Gastroesophageal sphincter (tissue), 4 donors: ENCODE results near the gene C22orf31. TPM values are rescaled to one million over a fixed set of nuclear protein-coding genes. Genes with fewer than 3 reads are reported as not detected.

Source experiments
- ATAC-seq: fragments of 150-250 bp; one replicate; pipeline ENCODE4 v1.9.1; 2016; ENCODE audit warnings: mild to moderate bottlenecking, moderate library complexity
- H3K27ac ChIP-seq, 4 donors: fragments of 200-600 bp; sonication (generic) in 3 of 4; 1 replicate in 3 of 4; 2 replicates in 1 of 4; pipeline ENCODE4 v1.5.1; 2016 to 2019
- H3K27me3 ChIP-seq: fragments of 200-600 bp; sonication (generic); one replicate; pipeline ENCODE4 v1.5.1; 2019
- H3K36me3 ChIP-seq, 2 donors: fragments of 200-600 bp; sonication (generic); one replicate each; pipeline ENCODE4 v1.5.1; 2019; ENCODE audit warnings: control low read depth in 1 of 2
- H3K4me1 ChIP-seq, 3 donors: fragments of 200-600 bp; sonication (generic); 1 replicate in 2 of 3; 2 replicates in 1 of 3; pipeline ENCODE4 v1.5.1; 2016 to 2019; ENCODE audit warnings: control low read depth in 2 of 3
- H3K4me3 ChIP-seq, 2 donors: fragments of 200-600 bp; sonication (generic); one replicate each; pipeline ENCODE4 v1.5.1; 2019; ENCODE audit warnings: mild to moderate bottlenecking in 1 of 2, moderate library complexity in 1 of 2
- H3K9me3 ChIP-seq, 3 donors: fragments of 200-600 bp; sonication (generic); one replicate each; pipeline ENCODE4 v1.5.1; 2017 to 2019; ENCODE audit warnings: control low read depth in 2 of 3
- EP300 ChIP-seq: sonication (generic); formaldehyde crosslinking; IDR thresholded peaks from one replicate; pipeline ENCODE4 v1.6.1; 2017; ENCODE audit warnings: antibody characterized with exemption, mild to moderate bottlenecking
- POLR2A ChIP-seq, 2 donors: fragments of 450-650 bp; IDR thresholded peaks; one replicate each; pipeline ENCODE4 v1.6.1; 2017; ENCODE audit warnings: antibody characterized with exemption in 2 of 2, mild to moderate bottlenecking in 2 of 2, moderate library complexity in 1 of 2
- POLR2AphosphoS5 ChIP-seq: sonication (generic); formaldehyde crosslinking; IDR thresholded peaks from one replicate; pipeline ENCODE4 v1.6.1; 2017; ENCODE audit warnings: antibody characterized with exemption
- WGBS, 2 donors: methylation state at CpG; one replicate each; pipeline ENCODE4 v1.1.5; 2018; ENCODE audit warnings: low coverage in 1 of 2; 5-methylcytosine and 5-hydroxymethylcytosine counted together
- total RNA-seq, 4 donors: library from RNA; depleted of rRNA; stranded (reverse); fragments of >200 nt; gene quantifications; one replicate each; pipeline ENCODE4 v1.1.0, GENCODE V29; 2016
- TF ChIP-seq, protein P1 (sequence below), 4 experiments: fragments of 200-600 bp in 2 of 4; fragments of 450-650 bp in 2 of 4; sonication (generic) in 1 of 4; IDR thresholded peaks; one replicate each; pipeline ENCODE4 v1.5.1; 2017 to 2019; ENCODE audit warnings: antibody characterized with exemption in 4 of 4, mild to moderate bottlenecking in 2 of 4, moderate library complexity in 2 of 4

The C22orf31 gene
- total RNA-seq, 4 donors from 2014 or later: not detected

DNA sequence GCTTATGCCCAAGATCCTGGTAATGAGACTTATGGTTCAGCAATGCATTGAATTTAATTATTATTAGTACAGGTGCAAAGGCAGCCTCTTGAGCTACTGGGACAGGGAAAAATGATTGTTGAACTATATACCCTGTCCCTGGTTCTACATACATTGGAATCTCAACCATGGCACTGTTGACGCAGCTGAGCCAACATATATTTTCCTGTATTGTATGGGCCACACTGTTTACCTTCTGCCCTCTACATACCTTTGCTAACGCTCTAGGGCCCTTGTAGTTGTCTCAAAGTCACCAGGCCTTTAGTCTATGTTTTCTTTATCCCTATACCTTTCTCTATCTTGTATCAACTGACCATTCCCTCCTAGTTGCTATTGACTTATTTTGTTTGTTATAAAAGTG, 33.8 kb upstream of the C22orf31 start:
- 58 to 94% methylated on average over 2 of the region's 2 CpGs for WGBS, 2 donors
- no peak for ATAC-seq
- no peak for TF ChIP-seq EP300
- no peak for TF ChIP-seq POLR2AphosphoS5
- TF ChIP-seq POLR2A (IDR thresholded peaks at IDR 0.05): no peak
- TF ChIP-seq, protein P1, sequence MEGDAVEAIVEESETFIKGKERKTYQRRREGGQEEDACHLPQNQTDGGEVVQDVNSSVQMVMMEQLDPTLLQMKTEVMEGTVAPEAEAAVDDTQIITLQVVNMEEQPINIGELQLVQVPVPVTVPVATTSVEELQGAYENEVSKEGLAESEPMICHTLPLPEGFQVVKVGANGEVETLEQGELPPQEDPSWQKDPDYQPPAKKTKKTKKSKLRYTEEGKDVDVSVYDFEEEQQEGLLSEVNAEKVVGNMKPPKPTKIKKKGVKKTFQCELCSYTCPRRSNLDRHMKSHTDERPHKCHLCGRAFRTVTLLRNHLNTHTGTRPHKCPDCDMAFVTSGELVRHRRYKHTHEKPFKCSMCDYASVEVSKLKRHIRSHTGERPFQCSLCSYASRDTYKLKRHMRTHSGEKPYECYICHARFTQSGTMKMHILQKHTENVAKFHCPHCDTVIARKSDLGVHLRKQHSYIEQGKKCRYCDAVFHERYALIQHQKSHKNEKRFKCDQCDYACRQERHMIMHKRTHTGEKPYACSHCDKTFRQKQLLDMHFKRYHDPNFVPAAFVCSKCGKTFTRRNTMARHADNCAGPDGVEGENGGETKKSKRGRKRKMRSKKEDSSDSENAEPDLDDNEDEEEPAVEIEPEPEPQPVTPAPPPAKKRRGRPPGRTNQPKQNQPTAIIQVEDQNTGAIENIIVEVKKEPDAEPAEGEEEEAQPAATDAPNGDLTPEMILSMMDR (IDR thresholded peaks at IDR 0.05): no peak
- Histone ChIP-seq H3K27me3 (no peaks in the 10 kb centered on the region), H3K27ac (no peak overlapping the region), H3K36me3 (peaks cover 0 to 29% of the 10 kb centered on the region in 2 donors), H3K4me3 (no peak overlapping the region), H3K4me1 (peaks cover 0 to 29% (median 0%) of the 10 kb centered on the region in 3 donors), H3K9me3 (no peaks in the 10 kb centered on the region)

DNA sequence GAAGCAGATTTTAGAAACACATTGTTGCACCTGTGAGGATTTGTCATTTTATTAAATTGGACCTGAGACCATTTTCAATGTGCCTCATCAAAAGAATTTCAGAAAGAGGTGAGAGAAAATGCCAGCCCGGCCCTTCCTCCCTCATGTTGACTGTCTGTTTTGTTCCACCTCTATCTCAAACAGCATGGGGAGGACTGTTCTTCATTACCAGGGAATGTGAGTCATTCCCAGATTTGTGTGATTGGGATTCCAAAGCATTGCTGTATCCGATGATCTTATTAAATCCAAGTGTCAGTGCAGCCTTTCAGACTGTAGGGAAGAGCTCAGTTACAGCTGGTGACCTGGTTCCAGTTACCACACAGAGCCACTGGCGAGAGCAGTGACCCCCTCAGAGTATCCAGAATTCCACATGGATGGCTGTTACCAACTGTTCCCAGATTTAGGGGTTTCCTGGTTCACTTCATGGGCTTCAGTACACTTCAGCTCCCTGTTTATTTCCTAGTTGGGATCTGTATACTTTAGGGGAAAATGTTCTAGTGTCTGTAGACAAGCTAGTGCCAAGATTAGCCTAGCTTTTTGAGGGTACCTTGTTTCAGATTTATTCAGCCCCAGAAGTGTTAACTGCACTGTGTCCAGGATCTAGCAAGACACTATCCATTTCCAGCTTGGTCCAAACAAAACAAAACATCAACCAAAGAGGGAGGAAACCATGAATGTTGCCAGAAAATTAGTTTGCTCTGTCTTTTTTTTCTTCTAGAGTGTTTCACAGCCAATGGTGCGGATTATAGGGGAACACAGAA, 32.1 kb upstream of the C22orf31 start:
- H3K4me1 ChIP-seq: peaks cover 0 to 29% (median 0%) of the 10 kb centered on the region in 3 donors
- TF ChIP-seq POLR2AphosphoS5: peak; percentile 20
- no peak for TF ChIP-seq POLR2A (IDR thresholded peaks at IDR 0.05)
- H3K4me3 ChIP-seq: no peak overlapping the region
- H3K27me3 ChIP-seq: no peaks in the 10 kb centered on the region
- H3K27ac ChIP-seq: peak overlapping the region in 3 of 4 donors; percentile 28 to 60 (median 50)
- peak; percentile 88 for ATAC-seq
- 37 to 70% methylated on average over 2 to 4 of the region's 4 CpGs for WGBS, 2 donors
- H3K9me3 ChIP-seq: no peaks in the 10 kb centered on the region
- peaks cover 0 to 12% of the 10 kb centered on the region in 2 donors for H3K36me3 ChIP-seq

DNA sequence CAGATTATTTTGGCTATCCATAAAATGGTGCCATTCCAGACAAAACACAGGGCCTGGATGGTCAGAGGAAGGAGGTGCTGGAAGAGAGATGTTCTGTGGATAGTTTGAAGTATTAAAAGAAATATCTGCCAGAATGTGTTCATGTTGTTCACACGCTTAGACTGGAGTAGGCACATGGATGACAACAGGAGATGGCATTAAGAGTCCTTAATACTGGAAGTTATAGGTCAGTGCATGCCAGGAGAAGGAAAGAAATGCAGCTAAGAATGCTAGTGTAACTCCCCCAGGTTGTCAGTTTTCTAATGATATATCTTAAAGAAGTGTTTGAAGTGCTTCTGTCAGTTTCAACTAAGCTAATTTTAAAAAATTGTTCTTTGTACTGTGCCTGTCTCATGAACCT, 31.4 kb upstream of the C22orf31 start:
- ATAC-seq: no peak
- TF ChIP-seq EP300: no peak
- no peak for TF ChIP-seq POLR2AphosphoS5
- TF ChIP-seq POLR2A (IDR thresholded peaks at IDR 0.05): no peak
- TF ChIP-seq, protein P1 (IDR thresholded peaks at IDR 0.05): no peak
- Histone ChIP-seq H3K4me1 (peaks cover 0 to 29% (median 0%) of the 10 kb centered on the region in 3 donors), H3K36me3 (peaks cover 0 to 11% of the 10 kb centered on the region in 2 donors), H3K9me3 (no peaks in the 10 kb centered on the region), H3K27ac (peak overlapping the region in 2 of 4 donors; percentile 28 to 60), H3K27me3 (no peaks in the 10 kb centered on the region), H3K4me3 (no peak overlapping the region)
- WGBS, 2 donors: 50 to 80% methylated on average over 1 of the region's 1 CpG

DNA sequence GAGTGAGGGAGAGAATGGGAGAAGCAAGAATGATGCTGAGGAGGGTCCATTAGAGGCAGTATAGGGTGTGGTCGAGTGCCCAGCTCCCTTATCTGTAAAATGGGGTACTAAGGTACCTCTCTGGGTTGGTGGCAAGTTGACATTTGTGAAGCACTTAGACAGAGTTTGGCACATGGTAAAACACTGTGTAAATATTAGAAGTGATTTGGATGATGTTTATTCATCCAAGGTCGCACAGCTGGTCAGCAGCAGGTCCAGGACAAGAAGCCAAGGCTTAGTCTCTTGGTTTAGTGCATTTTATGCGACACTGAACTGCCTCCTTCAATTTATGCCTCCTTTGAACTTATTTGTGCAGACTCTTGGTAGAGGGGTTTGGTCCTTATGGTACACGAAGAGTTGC, 30.6 kb upstream of the C22orf31 start:
- no peak for ATAC-seq
- H3K27me3 ChIP-seq: no peaks in the 10 kb centered on the region
- no peak overlapping the region for H3K4me3 ChIP-seq
- H3K9me3 ChIP-seq: no peaks in the 10 kb centered on the region
- H3K27ac ChIP-seq: peak overlapping the region in 2 of 4 donors; percentile 3 to 60
- H3K4me1 ChIP-seq: peaks cover 0 to 29% (median 0%) of the 10 kb centered on the region in 3 donors
- 73 to 94% methylated on average over 3 to 4 of the region's 4 CpGs for WGBS, 2 donors
- TF ChIP-seq, protein P1 (IDR thresholded peaks at IDR 0.05): no peak
- TF ChIP-seq POLR2A (IDR thresholded peaks at IDR 0.05): no peak
- TF ChIP-seq EP300: no peak
- TF ChIP-seq POLR2AphosphoS5: no peak
- peaks cover 0 to 11% of the 10 kb centered on the region in 2 donors for H3K36me3 ChIP-seq

DNA sequence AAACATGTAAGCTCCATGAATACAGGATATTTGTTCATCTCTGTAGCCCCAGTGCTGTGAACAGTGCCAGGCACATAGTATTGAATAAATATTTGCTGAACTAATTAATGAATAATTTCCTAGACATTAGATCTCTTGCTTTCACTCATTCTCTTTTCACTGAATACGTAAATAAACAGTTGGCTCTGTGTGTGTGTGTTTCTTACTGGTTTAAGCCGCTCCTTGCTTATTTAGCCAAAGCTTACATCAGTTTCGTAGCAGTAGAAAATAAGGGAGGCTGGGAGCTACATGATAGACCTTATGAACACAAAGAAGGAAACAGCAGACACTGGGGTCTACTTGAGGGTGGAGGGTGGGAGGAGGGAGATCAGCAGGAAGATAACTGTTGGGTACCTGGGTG, 28.4 kb upstream of the C22orf31 start:
- TF ChIP-seq, protein P1 (IDR thresholded peaks at IDR 0.05): no peak
- no peak for TF ChIP-seq EP300
- TF ChIP-seq POLR2AphosphoS5: no peak
- TF ChIP-seq POLR2A (IDR thresholded peaks at IDR 0.05): no peak
- WGBS, 2 donors: 77% methylated on average over 3 of the region's 3 CpGs; no CpG with 5 or more reads in 1 of the 2 donors

More for the DNA sequence above, 28.4 kb upstream of the C22orf31 start:
- H3K4me1 ChIP-seq: peaks cover 0 to 29% (median 0%) of the 10 kb centered on the region in 3 donors
- ATAC-seq: no peak
- H3K27me3 ChIP-seq: no peaks in the 10 kb centered on the region
- H3K36me3 ChIP-seq: peaks cover 0 to 4% of the 10 kb centered on the region in 2 donors
- H3K4me3 ChIP-seq: no peak overlapping the region
- no peaks in the 10 kb centered on the region for H3K9me3 ChIP-seq
- H3K27ac ChIP-seq: no peak overlapping the region
